Right atrium auricular region (tissue), 2 donors: Measurements from ENCODE around the gene CCNE1. TPM values are rescaled to one million over a fixed set of nuclear protein-coding genes. Genes with fewer than 3 reads are reported as not detected.
A peak's percentile ranks its signal among the peaks of the same experiment; 100 is the strongest.
"Not testable (repeated sequence)": the region's sequence is repeated elsewhere in the genome, so short reads cannot be mapped to it uniquely, and the experiment has no call there.

ENCODE experiments used
- DNase-seq: peaks from one replicate; pipeline ENCODE4 v3.0.0-alpha.2; 2019; ENCODE audit warnings: low spot score
- H3K27ac ChIP-seq, 2 donors: fragments of 200-600 bp; sonication (generic); 1 replicate in 1 of 2; 2 replicates in 1 of 2; pipeline ENCODE4 v1.5.1; 2016 to 2019
- H3K27me3 ChIP-seq, 2 donors: fragments of 200-600 bp; sonication (generic); one replicate each; pipeline versions ENCODE4 v1.5.1 to v1.6.0; 2017 to 2019
- H3K36me3 ChIP-seq: fragments of 200-600 bp; sonication (generic); one replicate; pipeline ENCODE4 v1.5.1; 2016
- H3K4me1 ChIP-seq, 2 donors: fragments of 200-600 bp; sonication (generic); one replicate each; pipeline versions ENCODE4 v1.5.1 to v1.6.0; 2017 to 2019
- H3K4me3 ChIP-seq, 2 donors: fragments of 200-600 bp; sonication (generic); 1 replicate in 1 of 2; 2 replicates in 1 of 2; pipeline ENCODE4 v1.5.1; 2017 to 2019; ENCODE audit warnings: mild to moderate bottlenecking in 1 of 2, moderate library complexity in 1 of 2
- H3K9me3 ChIP-seq, 2 donors: fragments of 200-600 bp; sonication (generic); one replicate each; pipeline ENCODE4 v1.5.1; 2019
- CTCF ChIP-seq, 2 donors: fragments of 200-600 bp; sonication (generic); IDR thresholded peaks; one replicate each; pipeline ENCODE4 v1.5.1; 2019; ENCODE audit warnings: antibody characterized with exemption in 2 of 2
- total RNA-seq, 2 donors: library from RNA; depleted of rRNA; stranded (reverse); fragments of >200 nt; gene quantifications; one replicate each; pipeline ENCODE4 v1.1.0, GENCODE V29; 2016

CCNE1 gene
- total RNA-seq, 2 donors from 2014 or later: 4.4 to 5.5 TPM

DNA sequence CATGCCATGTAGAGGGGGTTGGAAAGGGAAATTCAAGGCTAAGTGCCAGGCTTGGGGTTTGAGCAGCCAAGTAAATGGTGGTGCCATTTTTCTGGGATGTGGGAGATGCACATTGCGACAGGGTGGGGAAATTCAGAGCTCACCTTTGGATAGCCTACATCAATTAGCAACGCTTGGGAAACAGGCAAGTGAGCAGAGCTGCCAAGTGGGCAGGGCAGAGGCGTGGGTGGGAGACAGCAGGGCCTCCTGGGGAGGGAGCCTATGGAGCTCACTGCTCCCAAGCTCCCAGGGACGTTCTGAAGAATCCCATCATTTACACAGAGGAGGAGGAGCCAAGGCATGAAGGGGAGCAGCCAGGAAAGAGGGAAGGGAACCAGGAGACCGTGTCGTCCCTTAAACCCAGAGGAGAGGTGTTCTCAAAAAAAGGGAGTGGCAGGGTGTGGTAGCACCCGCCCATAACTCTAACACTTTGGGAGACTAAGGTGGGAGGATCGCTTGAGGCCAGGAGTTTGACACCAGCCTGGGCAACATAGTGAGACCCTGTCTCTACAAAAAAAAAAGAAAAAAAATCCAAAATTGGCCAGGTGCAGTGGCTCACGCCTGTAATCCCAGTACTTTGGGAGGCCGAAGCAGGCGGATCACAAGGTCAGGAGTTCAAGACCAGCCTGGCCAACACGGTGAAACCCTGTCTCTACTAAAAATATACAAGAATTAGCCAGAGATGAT lies 11.5 kb upstream of the CCNE1 start:
- no peak overlapping the region for H3K27ac ChIP-seq
- no peak for TF ChIP-seq CTCF (IDR thresholded peaks at IDR 0.05)
- H3K9me3 ChIP-seq: no peaks in the 10 kb centered on the region
- H3K4me1 ChIP-seq: peaks cover 0 to 4% of the 10 kb centered on the region in 2 donors
- DNase-seq: no peak
- H3K4me3 ChIP-seq: no peak overlapping the region
- no peaks in the 10 kb centered on the region for H3K36me3 ChIP-seq
- H3K27me3 ChIP-seq: no peaks in the 10 kb centered on the region

DNA sequence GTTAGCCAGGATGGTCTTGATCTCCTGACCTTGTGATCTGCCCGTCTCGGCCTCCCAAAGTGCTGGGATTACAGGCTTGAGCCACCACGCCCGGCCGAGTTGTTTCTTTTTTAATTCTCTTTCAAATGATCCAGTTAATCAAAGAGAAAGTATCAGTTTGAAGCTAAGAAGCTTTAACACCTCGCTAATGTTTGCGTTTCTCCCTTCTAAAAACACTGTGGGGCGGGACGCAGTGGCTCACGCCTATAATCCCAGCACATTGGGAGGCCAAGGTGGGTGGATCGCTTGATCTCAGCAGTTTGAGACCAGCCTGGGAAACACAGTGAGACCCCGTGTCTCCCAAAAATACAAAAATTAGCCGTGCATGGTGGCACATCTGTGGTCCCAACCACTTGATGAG lies 7.8 kb upstream of the CCNE1 start:
- DNase-seq, H3K27me3 ChIP-seq, H3K4me3 ChIP-seq, H3K36me3 ChIP-seq, H3K9me3 ChIP-seq, H3K27ac ChIP-seq: not testable (repeated sequence)
- peaks cover 0 to 12% of the 10 kb centered on the region in 2 donors for H3K4me1 ChIP-seq

GRCh38 chr19:29804493-29804892 lies 7.3 kb upstream of the CCNE1 start:
- Histone ChIP-seq H3K27ac (no peak overlapping the region), H3K4me1 (peaks cover 0 to 12% of the 10 kb centered on the region in 2 donors), H3K4me3 (no peak overlapping the region), H3K36me3 (no peaks in the 10 kb centered on the region), H3K9me3 (no peaks in the 10 kb centered on the region), H3K27me3 (no peaks in the 10 kb centered on the region)
- DNase-seq: no peak
- no peak for TF ChIP-seq CTCF (IDR thresholded peaks at IDR 0.05)

- no peak for DNase-seq
- no peaks in the 10 kb centered on the region for H3K36me3 ChIP-seq
- no peak overlapping the region for H3K27ac ChIP-seq
- H3K4me1 ChIP-seq: peaks cover 0 to 12% of the 10 kb centered on the region in 2 donors
- TF ChIP-seq CTCF (IDR thresholded peaks at IDR 0.05): no peak
- no peak overlapping the region for H3K4me3 ChIP-seq
- H3K27me3 ChIP-seq: no peaks in the 10 kb centered on the region
- no peaks in the 10 kb centered on the region for H3K9me3 ChIP-seq
These were observed 6.5 kb upstream of the CCNE1 start for GRCh38 chr19:29805031-29805965.

DNA sequence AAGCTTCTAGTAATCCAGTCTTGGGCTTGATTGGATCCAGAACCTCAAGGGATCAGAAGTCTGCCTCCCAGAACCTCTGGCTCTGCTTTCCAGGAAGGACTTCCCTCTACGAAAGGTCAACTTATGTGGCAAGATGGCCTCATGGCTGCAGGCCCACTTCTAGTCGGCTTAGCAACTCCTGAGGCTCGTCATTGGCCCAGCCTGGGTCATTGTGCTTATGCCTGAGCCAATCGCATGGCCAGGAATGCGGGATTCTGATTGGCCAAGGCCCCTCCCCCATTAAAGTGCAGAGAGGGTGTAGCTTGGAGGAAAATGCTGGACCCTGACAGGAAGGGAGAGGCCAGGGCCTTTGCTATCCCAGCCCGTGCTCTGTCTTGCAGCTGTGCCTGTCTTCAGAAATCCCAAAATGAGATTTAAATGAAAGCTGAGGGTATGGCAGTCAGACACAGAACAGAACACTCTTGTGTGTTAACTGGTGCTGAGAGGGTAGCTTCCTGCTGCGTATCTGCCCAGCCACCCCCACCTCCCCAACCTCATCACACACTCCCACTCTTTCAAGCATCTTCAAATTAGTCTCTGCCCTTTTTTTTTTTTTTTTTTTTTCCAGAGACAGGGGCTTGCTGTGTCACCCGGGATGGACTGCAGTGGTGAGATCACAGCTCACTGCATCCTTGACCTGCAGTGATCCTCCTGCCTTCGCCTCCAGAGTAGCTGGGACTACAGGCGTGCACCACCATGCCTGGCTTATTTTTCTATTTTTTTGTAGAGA lies 5.5 kb upstream of the CCNE1 start:
- TF ChIP-seq CTCF (IDR thresholded peaks at IDR 0.05): no peak
- no peaks in the 10 kb centered on the region for H3K36me3 ChIP-seq

More for the DNA sequence above, 5.5 kb upstream of the CCNE1 start:
- Histone ChIP-seq H3K4me1 (peaks cover 0 to 19% of the 10 kb centered on the region in 2 donors), H3K4me3 (no peak overlapping the region), H3K27ac (no peak overlapping the region), H3K27me3 (no peaks in the 10 kb centered on the region), H3K9me3 (no peaks in the 10 kb centered on the region)
- DNase-seq: peak; percentile 66
